T-helper 22 cell (primary cell): ENCODE results near the gene ITGB5.
"Not testable (repeated sequence)": the region's sequence is repeated elsewhere in the genome, so short reads cannot be mapped to it uniquely, and the experiment has no call there.

Experiments
- DNase-seq: peaks from one replicate; pipeline ENCODE4 v3.0.0-alpha.2; 2020; ENCODE audit warnings: low read depth

Gene ITGB5

GRCh38 chr3:124787476-124788195 is 99.5 kb downstream of the ITGB5 start:
- no peak for DNase-seq

- no peak for DNase-seq
These were observed 100.5 kb downstream of the ITGB5 start for GRCh38 chr3:124786511-124787241.

GRCh38 chr3:124785973-124786372 is 101.2 kb downstream of the ITGB5 start:
- DNase-seq, result no peak

- no peak for DNase-seq
These were observed 102.3 kb downstream of the ITGB5 start for GRCh38 chr3:124784686-124785382.

GRCh38 chr3:124783696-124784095 is 103.5 kb downstream of the ITGB5 start:
- no peak for DNase-seq

GRCh38 chr3:124782377-124782712 is 104.8 kb downstream of the ITGB5 start:
- not testable (repeated sequence) for DNase-seq

- no peak for DNase-seq
These were observed 105.4 kb downstream of the ITGB5 start for GRCh38 chr3:124781476-124782376.

- DNase-seq, result no peak
These were observed 106.2 kb downstream of the ITGB5 start for GRCh38 chr3:124780761-124781475.

- no peak for DNase-seq
These were observed 106.8 kb downstream of the ITGB5 start for GRCh38 chr3:124780356-124780755.

GRCh38 chr3:124779751-124780191 is 107.4 kb downstream of the ITGB5 start:
- no peak for DNase-seq

- DNase-seq, result no peak
These were observed 108.0 kb downstream of the ITGB5 start for GRCh38 chr3:124779116-124779515.

GRCh38 chr3:124777762-124778470 is 109.2 kb downstream of the ITGB5 start:
- no peak for DNase-seq

- DNase-seq, result no peak
These were observed 110.3 kb downstream of the ITGB5 start for GRCh38 chr3:124776856-124777255.

GRCh38 chr3:124775877-124776276 is 111.3 kb downstream of the ITGB5 start:
- DNase-seq, result no peak

GRCh38 chr3:124774841-124775402 is 112.2 kb downstream of the ITGB5 start:
- no peak for DNase-seq

GRCh38 chr3:124774327-124774718 is 112.8 kb downstream of the ITGB5 start:
- no peak for DNase-seq

- no peak for DNase-seq
These were observed 113.5 kb downstream of the ITGB5 start for GRCh38 chr3:124773351-124774326.

GRCh38 chr3:124772081-124772831 is 114.9 kb downstream of the ITGB5 start:
- no peak for DNase-seq
